HCT116 (cell line): ENCODE results near the gene CNFN. TPM values are rescaled to one million over a fixed set of nuclear protein-coding genes. Genes with fewer than 3 reads are reported as not detected.

ENCODE experiments used
- ATAC-seq: fragments of 200-7000 bp; cut with Tn5 transposase; 2 replicates; pipeline ENCODE4 v1.9.1; 2020; ENCODE audit warnings: mild to moderate bottlenecking, moderate library complexity
- BruUV-seq: library from RNA; stranded (reverse); fragments of 400-500 nt; replicated peaks from 2 replicates; lab custom pipeline; 2021; lab: Mats Ljungman, UMichigan
- CTCF ChIA-PET: fragments of 300-600 bp; sonication (Branson Sonifier 250); formaldehyde crosslinking; loops from one replicate; lab custom pipeline; 2021; ENCODE audit warnings: antibody characterized with exemption; lab: Charles Lee
- POLR2A ChIA-PET: fragments of 300-600, 350-600 bp; sonication (Branson Sonifier 250); formaldehyde crosslinking; loops from one replicate; lab custom pipeline; 2021; ENCODE audit warnings: antibody characterized with exemption; lab: Charles Lee
- RAD21 ChIA-PET, 2 experiments: fragments of 300-600 bp; sonication (Branson Sonifier 250); formaldehyde crosslinking; loops; one replicate each; lab custom pipeline; 2023; ENCODE audit warnings: low total read pairs in 2 of 2; ENCODE audit not compliant: uncharacterized antibody in 2 of 2, unreplicated experiment in 2 of 2, low non-redundant PET in 1 of 2; lab: Charles Lee
- DNase-seq: peaks from one replicate; pipeline ENCODE4 v3.0.0-alpha.2; 2010; ENCODE audit warnings: low read depth, low spot score
- H2AFZ ChIP-seq: fragments of 200-600 bp; shearing (Covaris generic), sonication (generic); 2 replicates; pipeline ENCODE4 v1.6.1; 2017; ENCODE audit warnings: low read depth, mixed run types, mixed read lengths, antibody characterized with exemption, low read length; ENCODE audit not compliant: poor library complexity, severe bottlenecking
- H3K27ac ChIP-seq: 2 replicates; pipeline ENCODE4 v1.5.1; 2012; ENCODE audit warnings: low read depth, low read length
- H3K27me3 ChIP-seq: fragments of 200-600 bp; sonication (generic); 2 replicates; pipeline ENCODE4 v1.6.1; 2016; ENCODE audit warnings: mixed run types, low read length, mixed read lengths; ENCODE audit not compliant: insufficient read depth
- H3K36me3 ChIP-seq, 2 experiments: fragments of 200-500 bp in 1 of 2; fragments of 200-600 bp in 1 of 2; sonication (Bioruptor generic) in 1 of 2; sonication (generic) in 1 of 2; 2 replicates each; pipeline versions ENCODE4 v1.5.1 to v1.6.1; 2014 to 2016; ENCODE audit warnings: low read length in 2 of 2, inconsistent platforms in 1 of 2, mixed read lengths in 1 of 2, mixed run types in 1 of 2; ENCODE audit not compliant: insufficient read depth in 2 of 2, control insufficient read depth in 1 of 2
- H3K4me1 ChIP-seq, 2 experiments: fragments of 200-600 bp in 1 of 2; sonication (generic) in 1 of 2; 2 replicates each; pipeline versions ENCODE4 v1.5.1 to v1.6.1; 2012 to 2017; ENCODE audit warnings: low read length in 2 of 2, inconsistent platforms in 1 of 2, mild to moderate bottlenecking in 1 of 2, mixed read lengths in 1 of 2, mixed run types in 1 of 2, moderate library complexity in 1 of 2; ENCODE audit not compliant: insufficient read depth in 2 of 2, control insufficient read depth in 1 of 2
- H3K4me2 ChIP-seq: fragments of 200-600 bp; sonication (generic); 2 replicates; pipeline ENCODE4 v1.6.1; 2017; ENCODE audit warnings: mixed run types, low read length, mixed read lengths
- H3K4me3 ChIP-seq, 2 experiments: fragments of 200-600 bp in 1 of 2; sonication (generic) in 1 of 2; replicated peaks in 1 of 2; 2 replicates each; pipeline ENCODE4 v1.5.1; 2011 to 2016; ENCODE audit warnings: low read length in 2 of 2, control low read depth in 1 of 2, low read depth in 1 of 2, mild to moderate bottlenecking in 1 of 2, mixed read lengths in 1 of 2, mixed run types in 1 of 2
- H3K79me2 ChIP-seq: fragments of 200-600 bp; sonication (generic); 2 replicates; pipeline ENCODE4 v1.6.1; 2017; ENCODE audit warnings: mild to moderate bottlenecking, mixed run types, low read length, moderate library complexity, mixed read lengths; ENCODE audit not compliant: insufficient read depth
- H3K9ac ChIP-seq: fragments of 200-600 bp; sonication (generic); 2 replicates; pipeline ENCODE4 v1.6.1; 2016; ENCODE audit warnings: low read length, mixed read lengths
- H3K9me2 ChIP-seq: fragments of 200-600 bp; sonication (generic), shearing (Covaris generic); 2 replicates; pipeline ENCODE4 v1.6.1; 2017; ENCODE audit warnings: mixed run types, mild to moderate bottlenecking, moderate library complexity; ENCODE audit not compliant: insufficient read depth
- H3K9me3 ChIP-seq, 2 experiments: fragments of 200-500 bp in 1 of 2; fragments of 200-600 bp in 1 of 2; sonication (Bioruptor generic) in 1 of 2; sonication (generic) in 1 of 2; 2 replicates each; pipeline ENCODE4 v1.6.1; 2014 to 2017; ENCODE audit warnings: low read length in 2 of 2, mixed read lengths in 2 of 2, inconsistent platforms in 1 of 2, low read depth in 1 of 2, mild to moderate bottlenecking in 1 of 2, mixed run types in 1 of 2, moderate library complexity in 1 of 2; ENCODE audit not compliant: control insufficient read depth in 1 of 2, insufficient read depth in 1 of 2
- H4K20me1 ChIP-seq: fragments of 200-600 bp; sonication (generic), shearing (Covaris generic); 2 replicates; pipeline ENCODE4 v1.6.1; 2017; ENCODE audit warnings: mixed run types, mild to moderate bottlenecking, moderate library complexity; ENCODE audit not compliant: insufficient read depth
- CBX3 ChIP-seq: IDR thresholded peaks from 2 replicates; pipeline ENCODE4 v1.6.1; 2012; ENCODE audit warnings: low read depth
- CEBPB ChIP-seq: IDR thresholded peaks from 2 replicates; pipeline ENCODE4 v1.6.1; 2012; ENCODE audit warnings: low read depth
- EGR1 ChIP-seq: IDR thresholded peaks from 2 replicates; pipeline ENCODE4 v1.6.1; 2012; ENCODE audit warnings: low read depth
- ELF1 ChIP-seq: IDR thresholded peaks from 2 replicates; pipeline ENCODE4 v1.6.1; 2012; ENCODE audit warnings: low read depth, borderline replicate concordance
- EZH2 ChIP-seq: fragments of 200-600 bp; sonication (generic); IDR thresholded peaks from 2 replicates; pipeline ENCODE4 v1.6.1; 2017; ENCODE audit warnings: antibody characterized with exemption, mixed run types
- EZH2phosphoT487 ChIP-seq: fragments of 200-600 bp; IDR thresholded peaks from 2 replicates; pipeline ENCODE4 v1.6.1; 2018; ENCODE audit warnings: antibody characterized with exemption, borderline replicate concordance
- JUND ChIP-seq: IDR thresholded peaks from 2 replicates; pipeline ENCODE4 v1.6.1; 2012
- POLR2A ChIP-seq: IDR thresholded peaks from 2 replicates; pipeline ENCODE4 v1.7.0; 2011; ENCODE audit warnings: borderline replicate concordance; ENCODE audit not compliant: insufficient read depth, insufficient read length; ENCODE audit errors: extremely low read depth
- RAD21 ChIP-seq: IDR thresholded peaks from 2 replicates; pipeline ENCODE4 v1.6.1; 2012; ENCODE audit warnings: low read depth, mild to moderate bottlenecking
- SIN3A ChIP-seq: IDR thresholded peaks from 2 replicates; pipeline ENCODE4 v1.6.1; 2012; ENCODE audit warnings: low read depth
- SRF ChIP-seq: IDR thresholded peaks from 2 replicates; pipeline ENCODE4 v1.6.1; 2012; ENCODE audit warnings: low read depth
- TCF7L2 ChIP-seq: IDR thresholded peaks from 2 replicates; pipeline ENCODE4 v1.7.0; 2011; ENCODE audit warnings: borderline replicate concordance, inconsistent platforms; ENCODE audit not compliant: insufficient read depth, insufficient read length; ENCODE audit errors: extremely low read depth
- ZFX ChIP-seq: fragments of 450-650 bp; IDR thresholded peaks from 2 replicates; pipeline ENCODE4 v1.6.1; 2017
- ZNF274 ChIP-seq: fragments of 200-500 bp; sonication (Bioruptor generic); IDR thresholded peaks from 2 replicates; pipeline ENCODE4 v1.6.1; 2014; ENCODE audit warnings: mild to moderate bottlenecking, low read depth, low read length, inconsistent platforms
- intact Hi-C: fragments of 100-400 bp; cut with micrococcal nuclease; formaldehyde crosslinking; loops from 2 replicates; pipeline ENCODE4 v1.10.0; 2022
- total RNA-seq: library from RNA; stranded (reverse); gene quantifications from one replicate; pipeline ENCODE4 v1.2.1, GENCODE V29; 2021; ENCODE audit not compliant: unreplicated experiment
- TF ChIP-seq, protein P1 (sequence below), 3 experiments: fragments of 200-600 bp in 1 of 3; sonication (generic) in 1 of 3; IDR thresholded peaks in 2 of 3; conservative IDR thresholded peaks in 1 of 3; 2 replicates each; pipeline ENCODE4 v1.5.1; 2012 to 2017; ENCODE audit warnings: low read depth in 2 of 3, low read length in 2 of 3, antibody characterized with exemption in 1 of 3, borderline replicate concordance in 1 of 3, control low read depth in 1 of 3, mild to moderate bottlenecking in 1 of 3, mixed read lengths in 1 of 3, mixed run types in 1 of 3, moderate library complexity in 1 of 3; ENCODE audit not compliant: insufficient read depth in 1 of 3
- TF ChIP-seq, protein P2 (sequence below): IDR thresholded peaks from 2 replicates; pipeline ENCODE4 v1.6.1; 2012
- TF ChIP-seq, protein P3 (sequence below): IDR thresholded peaks from 2 replicates; pipeline ENCODE4 v1.6.1; 2012; ENCODE audit warnings: low read depth

Gene CNFN
- total RNA-seq, 1 experiment from 2014 or later: 13.9 TPM

DNA sequence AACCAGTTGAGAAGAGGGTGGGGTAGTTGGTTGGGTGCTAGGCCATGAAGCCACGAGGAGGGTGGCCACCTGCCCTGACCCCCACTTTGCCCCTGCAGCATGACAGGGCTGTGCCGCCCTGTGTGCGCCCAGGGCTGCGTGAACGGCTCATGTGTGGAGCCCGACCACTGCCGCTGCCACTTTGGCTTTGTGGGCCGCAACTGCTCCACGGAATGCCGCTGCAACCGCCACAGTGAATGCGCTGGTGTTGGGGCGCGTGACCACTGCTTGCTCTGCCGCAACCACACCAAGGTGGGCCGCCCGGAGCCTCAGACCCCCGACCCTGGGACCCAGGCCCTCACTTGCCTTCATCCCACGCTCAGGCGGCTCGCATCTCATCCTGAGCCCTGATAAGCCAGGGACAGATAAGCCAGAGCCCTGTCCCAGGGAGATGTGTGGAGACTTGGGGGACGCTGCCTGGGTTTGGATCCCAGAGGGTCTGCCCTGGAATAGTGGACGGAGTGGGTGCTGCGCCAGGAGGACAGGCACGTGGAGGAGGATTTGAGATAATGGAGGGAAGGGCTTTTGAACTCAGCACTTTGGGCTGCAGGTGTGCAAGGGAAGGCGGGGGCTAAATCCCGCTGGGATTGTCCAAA, 20.5 kb downstream of the CNFN start:
- no TSS peak for BruUV-seq
- DNase-seq: no peak
- no peaks in the 10 kb centered on the region for H4K20me1 ChIP-seq
- H3K9me3 ChIP-seq: peaks cover 0 to under 1% of the 10 kb centered on the region in 2 experiments; a peak in 1 of 4 replicates
- intact Hi-C loops: no loop called here
- TF ChIP-seq ZFX: no peak
- TF ChIP-seq, protein P1, sequence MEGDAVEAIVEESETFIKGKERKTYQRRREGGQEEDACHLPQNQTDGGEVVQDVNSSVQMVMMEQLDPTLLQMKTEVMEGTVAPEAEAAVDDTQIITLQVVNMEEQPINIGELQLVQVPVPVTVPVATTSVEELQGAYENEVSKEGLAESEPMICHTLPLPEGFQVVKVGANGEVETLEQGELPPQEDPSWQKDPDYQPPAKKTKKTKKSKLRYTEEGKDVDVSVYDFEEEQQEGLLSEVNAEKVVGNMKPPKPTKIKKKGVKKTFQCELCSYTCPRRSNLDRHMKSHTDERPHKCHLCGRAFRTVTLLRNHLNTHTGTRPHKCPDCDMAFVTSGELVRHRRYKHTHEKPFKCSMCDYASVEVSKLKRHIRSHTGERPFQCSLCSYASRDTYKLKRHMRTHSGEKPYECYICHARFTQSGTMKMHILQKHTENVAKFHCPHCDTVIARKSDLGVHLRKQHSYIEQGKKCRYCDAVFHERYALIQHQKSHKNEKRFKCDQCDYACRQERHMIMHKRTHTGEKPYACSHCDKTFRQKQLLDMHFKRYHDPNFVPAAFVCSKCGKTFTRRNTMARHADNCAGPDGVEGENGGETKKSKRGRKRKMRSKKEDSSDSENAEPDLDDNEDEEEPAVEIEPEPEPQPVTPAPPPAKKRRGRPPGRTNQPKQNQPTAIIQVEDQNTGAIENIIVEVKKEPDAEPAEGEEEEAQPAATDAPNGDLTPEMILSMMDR (IDR thresholded peaks at IDR 0.05 in 2 of 3, conservative IDR thresholded peaks at IDR 0.05 in 1 of 3; ENCODE audit: borderline replicate concordance in 1 of 3, insufficient read depth in 1 of 3, low read depth in 2 of 3, low read length in 2 of 3): no peak
- TF ChIP-seq EZH2: no peak
- TF ChIP-seq EGR1: no peak
- no peak for TF ChIP-seq CEBPB
- no peak for TF ChIP-seq RAD21
- TF ChIP-seq EZH2phosphoT487: no peak
- no peak for ATAC-seq
- no peaks in the 10 kb centered on the region for H3K27me3 ChIP-seq
- ChIA-PET CTCF (interaction anchor here (1.0 kb wide), 1 partner anchor 123 kb away, joined by 4 read pairs; no protein-coding TSS in a partner anchor), RAD21 (no interaction called here), POLR2A (no interaction called here)
- no peak overlapping the region for H2AFZ ChIP-seq
- H3K4me1 ChIP-seq: no peaks in the 10 kb centered on the region
- H3K9me2 ChIP-seq: no peaks in the 10 kb centered on the region
- H3K27ac ChIP-seq: no peak overlapping the region
- no peak overlapping the region for H3K4me3 ChIP-seq
- peaks cover 0 to under 1% of the 10 kb centered on the region in 2 experiments; a peak in 1 of 4 replicates for H3K36me3 ChIP-seq
- H3K9ac ChIP-seq: no peak overlapping the region
- H3K79me2 ChIP-seq: no peaks in the 10 kb centered on the region
- no peak overlapping the region for H3K4me2 ChIP-seq

DNA sequence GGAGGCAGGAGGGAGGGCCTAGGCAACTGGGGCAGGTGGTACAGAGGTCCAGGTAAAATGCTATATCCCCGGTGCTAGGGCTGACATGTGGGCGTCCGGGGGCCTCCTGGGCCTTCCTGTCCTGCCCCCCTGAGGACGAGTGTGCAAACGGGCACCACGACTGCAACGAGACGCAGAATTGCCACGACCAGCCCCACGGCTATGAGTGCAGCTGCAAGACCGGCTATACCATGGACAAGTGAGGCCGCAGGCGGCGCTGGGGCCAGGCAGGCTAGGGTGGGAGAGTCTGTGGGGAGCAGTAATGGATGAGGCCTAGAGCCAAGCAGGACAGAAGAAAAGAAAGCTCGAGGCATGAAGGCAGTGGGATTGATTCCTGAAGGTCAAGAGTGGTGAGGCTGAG, 21.3 kb downstream of the CNFN start:
- no peaks in the 10 kb centered on the region for H4K20me1 ChIP-seq
- no peaks in the 10 kb centered on the region for H3K9me2 ChIP-seq
- CTCF ChIA-PET: no interaction called here
- intact Hi-C loops: no loop called here
- peaks cover 7 to 8% of the 10 kb centered on the region in 2 experiments; a peak in 2 of 4 replicates for H3K9me3 ChIP-seq
- no peaks in the 10 kb centered on the region for H3K4me1 ChIP-seq
- BruUV-seq: no TSS peak
- POLR2A ChIA-PET: no interaction called here
- RAD21 ChIA-PET: no interaction called here
- H3K27ac ChIP-seq: no peak overlapping the region
- H3K9ac ChIP-seq: no peak overlapping the region
- no peak overlapping the region for H3K4me3 ChIP-seq
- no peaks in the 10 kb centered on the region for H3K27me3 ChIP-seq
- ATAC-seq: no peak
- no peak for DNase-seq
- no peak overlapping the region for H3K4me2 ChIP-seq
- H3K36me3 ChIP-seq: peaks cover 0 to 8% of the 10 kb centered on the region in 2 experiments; a peak in 2 of 4 replicates
- no peaks in the 10 kb centered on the region for H3K79me2 ChIP-seq
- no peak overlapping the region for H2AFZ ChIP-seq
- TF ChIP-seq CBX3: no peak
- TF ChIP-seq ZNF274: no peak
- no peak for TF ChIP-seq EZH2phosphoT487
- TF ChIP-seq, protein P2, sequence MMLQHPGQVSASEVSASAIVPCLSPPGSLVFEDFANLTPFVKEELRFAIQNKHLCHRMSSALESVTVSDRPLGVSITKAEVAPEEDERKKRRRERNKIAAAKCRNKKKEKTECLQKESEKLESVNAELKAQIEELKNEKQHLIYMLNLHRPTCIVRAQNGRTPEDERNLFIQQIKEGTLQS: no peak
- TF ChIP-seq TCF7L2: no peak
- TF ChIP-seq SIN3A: no peak
- TF ChIP-seq JUND: no peak
- TF ChIP-seq ELF1: no peak
- TF ChIP-seq POLR2A: no peak
- no peak for TF ChIP-seq SRF
- TF ChIP-seq, protein P3, sequence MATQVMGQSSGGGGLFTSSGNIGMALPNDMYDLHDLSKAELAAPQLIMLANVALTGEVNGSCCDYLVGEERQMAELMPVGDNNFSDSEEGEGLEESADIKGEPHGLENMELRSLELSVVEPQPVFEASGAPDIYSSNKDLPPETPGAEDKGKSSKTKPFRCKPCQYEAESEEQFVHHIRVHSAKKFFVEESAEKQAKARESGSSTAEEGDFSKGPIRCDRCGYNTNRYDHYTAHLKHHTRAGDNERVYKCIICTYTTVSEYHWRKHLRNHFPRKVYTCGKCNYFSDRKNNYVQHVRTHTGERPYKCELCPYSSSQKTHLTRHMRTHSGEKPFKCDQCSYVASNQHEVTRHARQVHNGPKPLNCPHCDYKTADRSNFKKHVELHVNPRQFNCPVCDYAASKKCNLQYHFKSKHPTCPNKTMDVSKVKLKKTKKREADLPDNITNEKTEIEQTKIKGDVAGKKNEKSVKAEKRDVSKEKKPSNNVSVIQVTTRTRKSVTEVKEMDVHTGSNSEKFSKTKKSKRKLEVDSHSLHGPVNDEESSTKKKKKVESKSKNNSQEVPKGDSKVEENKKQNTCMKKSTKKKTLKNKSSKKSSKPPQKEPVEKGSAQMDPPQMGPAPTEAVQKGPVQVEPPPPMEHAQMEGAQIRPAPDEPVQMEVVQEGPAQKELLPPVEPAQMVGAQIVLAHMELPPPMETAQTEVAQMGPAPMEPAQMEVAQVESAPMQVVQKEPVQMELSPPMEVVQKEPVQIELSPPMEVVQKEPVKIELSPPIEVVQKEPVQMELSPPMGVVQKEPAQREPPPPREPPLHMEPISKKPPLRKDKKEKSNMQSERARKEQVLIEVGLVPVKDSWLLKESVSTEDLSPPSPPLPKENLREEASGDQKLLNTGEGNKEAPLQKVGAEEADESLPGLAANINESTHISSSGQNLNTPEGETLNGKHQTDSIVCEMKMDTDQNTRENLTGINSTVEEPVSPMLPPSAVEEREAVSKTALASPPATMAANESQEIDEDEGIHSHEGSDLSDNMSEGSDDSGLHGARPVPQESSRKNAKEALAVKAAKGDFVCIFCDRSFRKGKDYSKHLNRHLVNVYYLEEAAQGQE: no peak
